ENCODE data around the gene BABAM1.

BABAM1 gene

DNA sequence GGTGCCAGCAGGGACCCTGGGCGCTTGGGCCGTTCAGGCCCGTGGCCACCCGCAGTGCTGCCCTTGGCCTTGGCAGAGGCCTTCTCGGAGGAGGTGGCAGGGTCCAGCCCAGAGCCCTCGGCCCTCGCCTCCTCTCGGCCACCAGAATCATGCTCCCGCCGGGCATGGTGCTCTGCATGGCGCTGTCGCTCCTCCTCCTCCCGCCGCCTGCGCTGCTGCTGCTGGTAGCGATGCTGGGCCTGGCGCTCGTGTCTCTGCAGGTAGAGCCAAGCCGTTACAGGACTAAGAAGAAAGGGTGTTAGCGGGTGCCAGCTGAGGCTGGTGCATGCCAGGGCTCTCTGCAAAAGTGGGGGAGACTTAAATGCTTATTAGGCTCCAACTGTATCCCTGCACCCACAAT, 57.9 kb downstream of the BABAM1 start:
- no peak for DNase-seq

DNA sequence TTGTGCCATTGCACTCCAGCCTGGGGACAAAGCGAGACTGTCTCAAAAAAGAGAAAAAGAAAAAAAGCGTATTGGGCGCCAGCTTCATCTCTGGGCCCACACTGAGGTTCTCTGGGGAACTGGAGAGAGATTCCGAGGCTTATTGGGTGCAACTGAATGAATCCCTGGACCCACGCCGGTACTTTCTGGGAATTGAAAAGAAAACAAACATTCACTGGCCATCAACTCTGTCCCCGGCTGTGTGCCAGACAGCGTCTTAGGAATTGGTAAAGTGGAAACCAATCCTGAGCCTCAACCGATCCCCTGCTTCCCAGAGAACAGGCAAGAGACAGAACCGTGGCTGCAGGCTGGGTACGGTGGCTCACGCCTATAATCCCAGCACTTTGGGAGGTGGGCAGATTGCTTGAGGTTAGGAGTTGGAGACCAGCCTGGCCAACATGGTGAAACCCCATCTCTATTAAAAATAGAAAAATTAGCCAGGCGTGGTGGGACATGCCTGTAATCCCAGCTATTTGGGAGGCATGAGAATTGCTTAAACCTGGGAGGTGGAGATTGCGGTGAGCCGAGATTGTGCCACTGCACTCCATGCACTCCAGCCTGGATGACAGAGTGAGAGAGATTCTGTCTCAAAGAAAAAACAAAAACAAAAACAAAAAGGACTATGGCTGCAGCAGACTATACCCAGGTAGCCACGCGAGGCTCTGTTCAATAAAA, 58.8 kb downstream of the BABAM1 start:
- no peak for DNase-seq

DNA sequence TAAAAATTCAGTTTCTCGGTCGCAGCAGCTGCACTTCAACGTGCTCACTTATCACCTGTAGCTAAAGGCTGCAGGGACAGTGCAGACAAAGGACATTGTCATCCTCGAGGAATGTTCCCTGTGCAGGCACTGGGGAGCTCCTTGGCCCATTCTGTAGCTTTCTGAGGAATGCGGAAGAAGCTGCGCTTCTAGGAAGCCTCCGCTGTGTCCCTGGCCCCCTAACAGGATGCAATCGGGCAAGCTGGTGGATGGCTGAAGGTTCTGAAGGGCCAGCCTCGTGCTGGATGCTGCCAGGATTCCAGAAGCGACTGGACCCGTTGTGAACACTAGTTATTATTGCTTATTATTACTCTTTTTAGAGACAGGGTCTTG, 59.3 kb downstream of the BABAM1 start:
- no peak for DNase-seq

DNA sequence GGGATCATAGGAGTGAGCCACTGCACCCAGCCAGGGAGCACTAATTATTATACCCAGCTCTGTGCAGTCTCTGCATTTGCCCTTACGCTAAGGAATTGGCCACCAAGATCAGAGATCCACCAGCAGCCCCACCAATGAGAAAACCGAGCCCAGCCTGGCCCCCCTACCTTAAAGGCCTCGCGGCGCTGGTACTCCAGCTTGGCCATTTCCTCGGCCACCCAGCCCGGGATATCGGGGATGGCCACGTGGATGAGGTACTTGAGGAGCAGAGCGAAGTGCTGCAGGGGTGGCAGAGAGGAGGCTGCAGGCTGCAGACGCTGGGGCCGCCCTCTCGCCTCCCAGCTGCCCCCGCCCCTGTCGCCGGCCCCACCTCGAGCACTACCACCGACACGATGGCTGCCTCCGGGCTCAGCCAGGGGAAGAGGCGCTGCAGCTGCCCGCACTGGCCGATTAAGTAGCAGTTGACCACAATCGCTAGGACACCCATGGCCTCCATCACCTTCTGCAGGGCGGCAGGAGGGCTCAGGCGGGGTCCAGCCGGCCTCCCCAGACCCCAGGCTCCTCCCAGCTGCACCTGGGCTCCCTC, 59.9 kb downstream of the BABAM1 start:
- DNase-seq = no peak

DNA sequence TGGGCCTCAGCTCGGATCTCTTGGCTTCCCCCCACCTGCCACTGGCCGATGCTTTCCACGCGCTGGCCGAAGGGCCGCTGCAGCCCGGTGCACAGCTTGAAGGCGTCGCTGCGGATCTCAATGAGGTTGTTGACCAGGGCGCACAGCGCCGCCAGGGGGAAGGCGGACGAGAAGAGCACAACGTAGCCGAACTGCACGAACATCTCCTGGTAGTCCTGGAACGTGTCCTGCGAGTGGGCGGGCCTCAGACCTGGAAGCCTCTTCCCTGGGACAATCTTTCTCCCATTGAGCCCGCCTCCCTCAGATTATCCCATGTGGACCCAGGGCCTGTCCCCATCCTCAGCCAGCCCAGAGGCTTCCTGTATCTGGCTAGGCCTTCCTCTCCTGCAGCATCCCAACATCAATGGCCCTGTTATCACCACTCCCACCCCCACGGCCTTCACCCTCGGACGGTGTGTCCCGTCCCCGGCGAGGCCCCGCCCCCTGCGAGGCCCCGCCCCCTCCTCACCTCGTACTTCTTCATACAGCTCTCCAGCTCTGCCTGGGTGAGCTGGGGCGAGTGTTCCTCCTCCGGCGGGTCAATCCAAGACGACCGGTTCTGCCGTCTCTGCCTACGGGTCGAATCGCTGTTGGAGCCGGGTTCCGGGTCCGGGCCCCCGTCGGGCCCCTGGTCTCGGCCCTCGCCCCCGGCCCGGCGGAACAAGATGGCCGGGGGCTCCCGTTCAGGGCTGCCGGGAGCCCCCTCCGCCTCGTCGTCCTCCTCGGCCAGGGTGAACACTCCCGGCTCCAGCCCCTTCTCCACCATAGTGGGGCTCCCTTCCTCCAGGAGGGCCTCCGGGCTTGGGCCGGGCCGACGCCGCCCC, 60.6 kb downstream of the BABAM1 start:
- no peak for DNase-seq

Data from amniotic stem cell (primary cell).